Calu3 (cell line): ENCODE measurements around the gene ADGRA1. TPM values are rescaled to one million over a fixed set of nuclear protein-coding genes. Genes with fewer than 3 reads are reported as not detected.

ENCODE experiments used
- BruUV-seq: library from RNA; stranded (reverse); fragments of 400-500 nt; replicated peaks from 2 replicates; lab custom pipeline; 2021; lab: Mats Ljungman, UMichigan
- CTCF ChIA-PET: fragments of 300-600 bp; sonication (Branson Sonifier 250); formaldehyde crosslinking; loops from one replicate; lab custom pipeline; 2022; ENCODE audit warnings: antibody characterized with exemption; lab: Charles Lee
- DNase-seq: peaks from one replicate; pipeline ENCODE4 v3.0.0; 2022
- H3K27ac Mint-ChIP-seq: one replicate; pipeline ENCODE4 v1.8.0; 2022; ENCODE audit warnings: mixed read lengths; ENCODE audit not compliant: unreplicated experiment
- H3K27me3 Mint-ChIP-seq: one replicate; pipeline ENCODE4 v1.8.0; 2022; ENCODE audit warnings: mixed read lengths; ENCODE audit not compliant: unreplicated experiment
- H3K36me3 Mint-ChIP-seq: one replicate; pipeline ENCODE4 v1.8.0; 2022; ENCODE audit warnings: mild to moderate bottlenecking, moderate library complexity, mixed read lengths; ENCODE audit not compliant: insufficient read depth, unreplicated experiment
- H3K4me1 Mint-ChIP-seq: one replicate; pipeline ENCODE4 v1.8.0; 2022; ENCODE audit warnings: mild to moderate bottlenecking, low read depth, mixed read lengths; ENCODE audit not compliant: unreplicated experiment
- H3K4me3 Mint-ChIP-seq: one replicate; pipeline ENCODE4 v1.8.0; 2022; ENCODE audit warnings: mild to moderate bottlenecking, low read depth, moderate library complexity, mixed read lengths; ENCODE audit not compliant: unreplicated experiment
- H3K9me3 Mint-ChIP-seq: one replicate; pipeline ENCODE4 v1.8.0; 2022; ENCODE audit warnings: low read depth, mixed read lengths; ENCODE audit not compliant: unreplicated experiment
- intact Hi-C: fragments of 100-400 bp; cut with micrococcal nuclease; formaldehyde crosslinking; loops from one replicate; pipeline ENCODE4 v1.10.0; 2022; ENCODE audit not compliant: unreplicated experiment
- total RNA-seq: library from RNA; stranded (reverse); gene quantifications from 2 replicates; pipeline ENCODE4 v1.2.3, GENCODE V29; 2022
- TF ChIP-seq, protein P1 (sequence below): fragments of 200-600 bp; IDR thresholded peaks from one replicate; pipeline ENCODE4 v1.8.0; 2022; ENCODE audit warnings: antibody characterized with exemption; ENCODE audit not compliant: unreplicated experiment

ADGRA1 gene
- total RNA-seq, 1 experiment from 2014 or later, result not detected

DNA sequence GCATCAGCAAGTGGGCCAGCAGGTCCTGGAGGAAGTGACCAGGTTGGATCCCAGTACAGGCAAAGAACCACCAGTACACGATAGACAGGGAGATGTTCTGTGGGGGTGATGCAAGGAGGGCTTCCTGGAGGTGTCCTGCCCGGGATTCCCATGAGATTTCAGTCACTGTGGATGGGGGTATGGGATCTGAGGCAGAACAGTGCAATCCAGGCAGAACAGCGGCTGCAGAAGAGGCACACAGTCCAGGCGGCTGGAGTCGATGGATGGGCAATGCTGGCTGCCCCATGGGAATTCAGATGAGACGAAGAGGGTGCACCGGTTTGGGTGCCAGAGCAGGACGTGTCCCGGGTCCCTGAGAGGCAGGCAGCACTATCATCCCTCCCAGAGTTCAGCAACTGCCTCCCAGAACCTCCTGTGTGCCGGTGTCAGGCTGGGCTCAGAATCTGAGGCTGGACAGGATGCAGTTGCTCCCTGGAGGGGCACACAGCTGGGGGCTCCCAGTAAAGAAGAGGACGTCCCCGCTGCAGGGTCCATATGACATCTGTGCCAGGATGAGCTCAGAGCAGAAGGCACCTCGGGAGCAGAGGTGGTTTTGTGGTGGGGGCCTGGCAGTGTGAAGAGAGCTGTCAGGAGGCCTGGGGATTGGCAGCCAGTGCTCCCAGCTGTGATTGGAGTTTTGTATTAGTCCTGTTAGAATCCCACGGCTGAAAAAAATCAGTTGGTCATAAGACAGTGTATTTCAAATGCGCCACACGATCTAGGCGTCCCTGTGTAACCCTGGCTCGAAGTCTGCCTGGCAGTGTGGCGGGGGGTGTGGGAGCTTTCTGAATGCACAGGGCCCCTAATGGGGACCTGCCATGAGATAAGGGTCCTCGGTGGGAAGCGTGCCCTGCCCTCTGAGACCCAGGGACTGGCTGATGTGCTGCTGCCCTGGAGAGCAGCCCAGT lies 75.5 kb downstream of the ADGRA1 start:
- H3K27ac Mint-ChIP-seq, result peak overlapping the region; percentile 52
- no TSS peak for BruUV-seq
- no peak overlapping the region for H3K4me3 Mint-ChIP-seq

DNA sequence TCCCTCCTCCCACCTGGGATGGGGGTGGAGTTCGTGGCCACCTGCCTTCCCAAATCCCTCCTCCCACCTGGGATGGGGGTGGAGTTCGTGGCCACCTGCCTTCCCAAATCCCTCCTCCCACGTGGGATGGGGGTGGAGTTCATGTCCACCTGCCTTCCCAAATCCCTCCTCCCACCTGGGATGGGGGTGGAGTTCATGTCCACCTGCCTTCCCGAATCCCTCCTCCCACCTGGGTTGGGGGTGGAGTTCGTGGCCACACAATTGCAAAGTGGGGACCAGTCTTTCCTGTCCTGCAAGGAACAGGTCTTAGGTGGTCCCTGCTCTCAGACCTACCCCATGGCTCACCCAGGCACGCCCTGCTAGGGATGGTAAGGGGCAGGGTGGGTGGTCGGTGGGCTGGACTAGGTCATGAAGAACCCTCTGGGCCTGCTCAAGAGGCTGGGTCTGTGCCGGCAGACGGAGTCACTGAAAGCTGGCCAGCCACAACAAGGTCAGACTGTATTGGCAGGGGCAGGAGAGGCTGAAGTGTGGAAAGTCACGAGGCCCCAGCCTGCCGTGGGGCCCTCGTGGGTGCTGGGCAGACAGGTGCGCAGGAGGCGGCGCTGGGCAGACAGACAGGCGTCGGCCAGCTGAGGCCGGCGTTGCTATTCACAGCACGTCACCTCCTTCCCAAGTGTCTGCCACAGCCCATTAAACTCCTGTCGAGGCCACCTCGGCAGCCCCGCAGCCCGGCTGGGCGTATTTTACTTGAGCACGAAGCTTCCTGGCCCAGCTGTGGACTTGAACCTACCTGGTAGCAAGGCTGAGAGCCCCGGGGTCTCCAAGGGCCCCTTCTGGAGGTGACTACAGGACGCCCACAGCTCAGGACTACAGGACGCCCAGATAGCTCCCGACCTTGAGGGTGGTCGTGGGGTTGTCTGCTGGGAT lies 76.4 kb downstream of the ADGRA1 start:
- CTCF ChIA-PET, result no interaction called here
- Mint-ChIP-seq H3K27ac (no peak overlapping the region), H3K4me1 (no peaks in the 10 kb centered on the region), H3K4me3 (no peak overlapping the region), H3K9me3 (no peaks in the 10 kb centered on the region), H3K36me3 (no peaks in the 10 kb centered on the region), H3K27me3 (no peaks in the 10 kb centered on the region)
- TF ChIP-seq, protein P1, sequence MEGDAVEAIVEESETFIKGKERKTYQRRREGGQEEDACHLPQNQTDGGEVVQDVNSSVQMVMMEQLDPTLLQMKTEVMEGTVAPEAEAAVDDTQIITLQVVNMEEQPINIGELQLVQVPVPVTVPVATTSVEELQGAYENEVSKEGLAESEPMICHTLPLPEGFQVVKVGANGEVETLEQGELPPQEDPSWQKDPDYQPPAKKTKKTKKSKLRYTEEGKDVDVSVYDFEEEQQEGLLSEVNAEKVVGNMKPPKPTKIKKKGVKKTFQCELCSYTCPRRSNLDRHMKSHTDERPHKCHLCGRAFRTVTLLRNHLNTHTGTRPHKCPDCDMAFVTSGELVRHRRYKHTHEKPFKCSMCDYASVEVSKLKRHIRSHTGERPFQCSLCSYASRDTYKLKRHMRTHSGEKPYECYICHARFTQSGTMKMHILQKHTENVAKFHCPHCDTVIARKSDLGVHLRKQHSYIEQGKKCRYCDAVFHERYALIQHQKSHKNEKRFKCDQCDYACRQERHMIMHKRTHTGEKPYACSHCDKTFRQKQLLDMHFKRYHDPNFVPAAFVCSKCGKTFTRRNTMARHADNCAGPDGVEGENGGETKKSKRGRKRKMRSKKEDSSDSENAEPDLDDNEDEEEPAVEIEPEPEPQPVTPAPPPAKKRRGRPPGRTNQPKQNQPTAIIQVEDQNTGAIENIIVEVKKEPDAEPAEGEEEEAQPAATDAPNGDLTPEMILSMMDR, result no peak
- intact Hi-C loops, result no loop called here
- no peak for DNase-seq
- no TSS peak for BruUV-seq

More for the DNA sequence above, 75.5 kb downstream of the ADGRA1 start:
- CTCF ChIA-PET, result no interaction called here
- Mint-ChIP-seq H3K36me3 (no peaks in the 10 kb centered on the region), H3K27me3 (no peaks in the 10 kb centered on the region), H3K9me3 (no peaks in the 10 kb centered on the region), H3K4me1 (no peaks in the 10 kb centered on the region)
- TF ChIP-seq, protein P1, result no peak
- DNase-seq, result no peak
- intact Hi-C loops, result no loop called here

DNA sequence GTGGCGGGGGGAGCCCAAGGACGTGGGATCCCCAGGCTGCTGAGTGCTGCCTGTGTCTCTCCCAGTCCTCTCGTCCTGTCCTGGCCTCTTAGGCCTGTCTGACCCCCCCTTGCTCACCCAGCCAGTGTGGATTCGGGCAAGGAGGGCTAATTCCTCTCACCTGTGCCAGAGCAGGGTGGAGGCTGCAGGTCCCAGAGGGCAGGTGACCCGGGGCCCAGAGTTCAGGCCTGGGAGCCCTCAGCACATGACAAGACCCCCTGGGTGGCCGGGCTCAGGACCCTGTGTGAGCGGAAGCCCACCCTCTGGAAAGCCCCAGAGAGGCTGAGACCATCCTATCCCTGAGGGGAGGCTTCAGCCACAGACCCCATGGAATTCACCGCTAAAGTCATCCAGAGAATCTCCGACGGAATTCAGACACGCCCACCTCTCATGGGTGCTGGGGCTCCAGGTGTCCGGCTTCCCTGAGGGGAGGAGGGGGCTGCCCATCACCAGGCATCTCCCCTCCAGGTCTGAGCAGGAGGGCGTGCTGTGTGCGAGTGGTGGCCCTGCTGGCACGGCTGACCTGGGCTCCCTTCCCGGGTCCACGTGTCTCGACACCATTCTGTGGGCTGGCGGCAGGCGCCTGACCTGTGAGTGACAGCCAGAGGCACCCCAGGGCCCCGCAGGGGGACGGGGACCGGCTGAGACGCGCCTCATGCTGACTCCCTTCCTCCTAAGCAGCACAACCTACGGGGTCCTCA lies 77.3 kb downstream of the ADGRA1 start:
- H3K9me3 Mint-ChIP-seq, result no peaks in the 10 kb centered on the region
- no TSS peak for BruUV-seq
- CTCF ChIA-PET, result no interaction called here
- no peak for DNase-seq
- no peak overlapping the region for H3K4me3 Mint-ChIP-seq
- no peak overlapping the region for H3K27ac Mint-ChIP-seq
- H3K4me1 Mint-ChIP-seq, result no peaks in the 10 kb centered on the region
- H3K36me3 Mint-ChIP-seq, result no peaks in the 10 kb centered on the region
- intact Hi-C loops, result no loop called here
- H3K27me3 Mint-ChIP-seq, result no peaks in the 10 kb centered on the region
- TF ChIP-seq, protein P1, result no peak
